Activated CD4-positive, CD25-positive, alpha-beta regulatory T cell (primary cell): ENCODE results near the gene GSE1.

Source experiments
- DNase-seq, 4 experiments: peaks; one replicate each; lab custom pipeline; 2025; lab: John Stamatoyannopoulos, UW

The GSE1 gene

GRCh38 chr16:85573696-85574641, 39.2 kb upstream of the GSE1 start:
- DNase-seq, result no peak

GRCh38 chr16:85574672-85575475, 38.2 kb upstream of the GSE1 start:
- no peak for DNase-seq

- DNase-seq, result no peak
These were observed 37.2 kb upstream of the GSE1 start for GRCh38 chr16:85575920-85576319.

GRCh38 chr16:85576944-85577343, 36.2 kb upstream of the GSE1 start:
- DNase-seq, result no peak

GRCh38 chr16:85577899-85578598, 35.1 kb upstream of the GSE1 start:
- DNase-seq, result no peak

GRCh38 chr16:85578599-85578948, 34.5 kb upstream of the GSE1 start:
- DNase-seq, result no peak

- no peak for DNase-seq
These were observed 33.9 kb upstream of the GSE1 start for GRCh38 chr16:85579191-85579590.

- no peak for DNase-seq
These were observed 33.1 kb upstream of the GSE1 start for GRCh38 chr16:85579923-85580580.

- DNase-seq, result no peak
These were observed 32.4 kb upstream of the GSE1 start for GRCh38 chr16:85580684-85581083.

GRCh38 chr16:85582229-85582991, 30.7 kb upstream of the GSE1 start:
- DNase-seq, result no peak

GRCh38 chr16:85583491-85584181, 29.5 kb upstream of the GSE1 start:
- DNase-seq, result no peak

- no peak for DNase-seq
These were observed 28.9 kb upstream of the GSE1 start for GRCh38 chr16:85584267-85584666.

GRCh38 chr16:85584819-85585282, 28.3 kb upstream of the GSE1 start:
- DNase-seq, result no peak

GRCh38 chr16:85585711-85586110, 27.4 kb upstream of the GSE1 start:
- DNase-seq, result no peak

- DNase-seq, result no peak
These were observed 26.6 kb upstream of the GSE1 start for GRCh38 chr16:85586380-85587104.

GRCh38 chr16:85587762-85588556, 25.2 kb upstream of the GSE1 start:
- no peak for DNase-seq

- no peak for DNase-seq
These were observed 24.3 kb upstream of the GSE1 start for GRCh38 chr16:85588562-85589503.
